Trophoblast cell (in vitro differentiated cells and primary cell): Measurements from ENCODE around the gene COMMD6.

ENCODE experiments used
- DNase-seq, 2 donors: peaks; one replicate each; pipeline ENCODE4 v3.0.0-alpha.2; 2016
- H2AFZ ChIP-seq: 2 replicates; pipeline ENCODE4 v1.6.1; 2013; ENCODE audit warnings: low read length, moderate library complexity, mild to moderate bottlenecking; ENCODE audit not compliant: insufficient read depth, poor library complexity
- H2AK5ac ChIP-seq: 2 replicates; pipeline ENCODE4 v1.6.1; 2013; ENCODE audit warnings: mild to moderate bottlenecking, low read length
- H2BK120ac ChIP-seq: 2 replicates; pipeline ENCODE4 v1.6.1; 2013; ENCODE audit warnings: low read length, mild to moderate bottlenecking, moderate library complexity; ENCODE audit not compliant: insufficient read depth, poor library complexity
- H2BK12ac ChIP-seq: 2 replicates; pipeline ENCODE4 v1.6.1; 2013; ENCODE audit warnings: mild to moderate bottlenecking, low read length, moderate library complexity
- H2BK5ac ChIP-seq: 2 replicates; pipeline ENCODE4 v1.6.1; 2013; ENCODE audit warnings: low read length, low read depth, moderate library complexity, mild to moderate bottlenecking; ENCODE audit not compliant: poor library complexity
- H3K14ac ChIP-seq: 2 replicates; pipeline ENCODE4 v1.6.1; 2013; ENCODE audit warnings: mild to moderate bottlenecking, low read length
- H3K18ac ChIP-seq: 2 replicates; pipeline ENCODE4 v1.6.1; 2013; ENCODE audit warnings: mild to moderate bottlenecking, low read length
- H3K23ac ChIP-seq: 2 replicates; pipeline ENCODE4 v1.6.1; 2013; ENCODE audit warnings: low read length
- H3K27ac ChIP-seq: 2 replicates; pipeline ENCODE4 v1.5.1; 2013; ENCODE audit warnings: low read depth, mild to moderate bottlenecking, inconsistent platforms, low read length, moderate library complexity
- H3K27me3 ChIP-seq: 2 replicates; pipeline ENCODE4 v1.6.1; 2013; ENCODE audit warnings: inconsistent platforms, mild to moderate bottlenecking, low read length, moderate library complexity; ENCODE audit not compliant: insufficient read depth
- H3K36me3 ChIP-seq, 2 experiments: 1 replicate in 1 of 2; 2 replicates in 1 of 2; pipeline ENCODE4 v1.6.1; 2013; ENCODE audit warnings: low read length in 2 of 2, mild to moderate bottlenecking in 2 of 2, moderate library complexity in 1 of 2; ENCODE audit not compliant: insufficient read depth in 2 of 2, control insufficient read depth in 1 of 2
- H3K4ac ChIP-seq: 2 replicates; pipeline ENCODE4 v1.6.1; 2013; ENCODE audit warnings: low read depth, mild to moderate bottlenecking, low read length, moderate library complexity
- H3K4me1 ChIP-seq, 2 experiments: 1 replicate in 1 of 2; 2 replicates in 1 of 2; pipeline ENCODE4 v1.6.1; 2013; ENCODE audit warnings: low read length in 2 of 2, mild to moderate bottlenecking in 2 of 2, moderate library complexity in 1 of 2; ENCODE audit not compliant: insufficient read depth in 2 of 2, control insufficient read depth in 1 of 2
- H3K4me2 ChIP-seq: 2 replicates; pipeline ENCODE4 v1.6.1; 2013; ENCODE audit warnings: inconsistent platforms, mild to moderate bottlenecking, low read length, moderate library complexity
- H3K4me3 ChIP-seq: 2 replicates; pipeline ENCODE4 v1.5.1; 2013; ENCODE audit warnings: mild to moderate bottlenecking, low read depth, low read length, inconsistent platforms
- H3K79me1 ChIP-seq: one replicate; pipeline ENCODE4 v1.6.1; 2013; ENCODE audit warnings: low read length
- H3K79me2 ChIP-seq: 2 replicates; pipeline ENCODE4 v1.6.1; 2013; ENCODE audit warnings: low read length, mild to moderate bottlenecking; ENCODE audit not compliant: control insufficient read depth, insufficient read depth, poor library complexity
- H3K9ac ChIP-seq: 2 replicates; pipeline ENCODE4 v1.6.1; 2013; ENCODE audit warnings: mild to moderate bottlenecking, low read length
- H3K9me3 ChIP-seq: 2 replicates; pipeline ENCODE4 v1.6.1; 2013; ENCODE audit warnings: low read depth, mild to moderate bottlenecking, control low read depth, inconsistent platforms, low read length; ENCODE audit not compliant: insufficient read depth
- H4K12ac ChIP-seq: 2 replicates; pipeline ENCODE4 v1.6.1; 2013; ENCODE audit warnings: low read depth, mild to moderate bottlenecking, low read length, moderate library complexity
- H4K8ac ChIP-seq: 2 replicates; pipeline ENCODE4 v1.6.1; 2013; ENCODE audit warnings: low read depth, mild to moderate bottlenecking, low read length, moderate library complexity
- H4K91ac ChIP-seq: one replicate; pipeline ENCODE4 v1.6.1; 2013; ENCODE audit warnings: low read depth, mild to moderate bottlenecking, low read length, moderate library complexity
- WGBS: extraction: QIAGEN DNeasy Blood & Tissue Kit; methylation state at CpG from one replicate; pipeline ENCODE4 v1.1.7; 2013; ENCODE audit warnings: missing lambda C conversion rate; ENCODE audit not compliant: insufficient read length, insufficient coverage; ENCODE audit errors: extremely low coverage; 5-methylcytosine and 5-hydroxymethylcytosine counted together

The COMMD6 gene

GRCh38 chr13:75478659-75479058, 59.0 kb downstream of the COMMD6 start:
- H3K27ac ChIP-seq: no peak overlapping the region
- no peak overlapping the region for H3K14ac ChIP-seq
- no peak overlapping the region for H2BK12ac ChIP-seq
- no peak overlapping the region for H2BK5ac ChIP-seq
- no peak overlapping the region for H3K18ac ChIP-seq
- H3K4me2 ChIP-seq: no peak overlapping the region
- no peak overlapping the region for H2BK120ac ChIP-seq
- H3K4me1 ChIP-seq: peaks cover 0 to 6% of the 10 kb centered on the region in 2 experiments
- H3K27me3 ChIP-seq: no peaks in the 10 kb centered on the region
- no CpG with 5 or more reads among the region's 4 CpGs for WGBS
- no peak overlapping the region for H2AK5ac ChIP-seq
- peaks cover 3% of the 10 kb centered on the region for H3K79me1 ChIP-seq
- H4K8ac ChIP-seq: no peak overlapping the region
- no peak overlapping the region for H3K9ac ChIP-seq
- no peak overlapping the region for H2AFZ ChIP-seq
- H4K91ac ChIP-seq: no peak overlapping the region
- H3K23ac ChIP-seq: no peak overlapping the region
- no peak overlapping the region for H3K4me3 ChIP-seq
- no peak overlapping the region for H4K12ac ChIP-seq
- no peaks in the 10 kb centered on the region for H3K36me3 ChIP-seq
- DNase-seq: no peak
- H3K79me2 ChIP-seq: no peaks in the 10 kb centered on the region
- H3K9me3 ChIP-seq: no peaks in the 10 kb centered on the region
- no peak overlapping the region for H3K4ac ChIP-seq
